SKM-1 (cell line): ENCODE measurements around the gene ZNF428.

Source experiments
- DNase-seq: peaks from one replicate; lab custom pipeline; 2025; ENCODE audit not compliant: unreplicated experiment; lab: John Stamatoyannopoulos, UW

Gene ZNF428

GRCh38 chr19:43564800-43565199, 54.6 kb downstream of the ZNF428 start:
- DNase-seq, result no peak

- DNase-seq, result no peak
These were observed 55.5 kb downstream of the ZNF428 start for GRCh38 chr19:43563816-43564457.

- DNase-seq, result peak; percentile 50
These were observed 56.7 kb downstream of the ZNF428 start for GRCh38 chr19:43562698-43563241.

- no peak for DNase-seq
These were observed 57.2 kb downstream of the ZNF428 start for GRCh38 chr19:43562226-43562697.

- no peak for DNase-seq
These were observed 58.1 kb downstream of the ZNF428 start for GRCh38 chr19:43561139-43561970.

GRCh38 chr19:43560687-43561086, 58.7 kb downstream of the ZNF428 start:
- no peak for DNase-seq
